GM19240 (cell line): ENCODE measurements around the gene MAD1L1.
"Not testable (repeated sequence)": the region's sequence is repeated elsewhere in the genome, so short reads cannot be mapped to it uniquely, and the experiment has no call there.

Experiments
- DNase-seq: peaks from one replicate; pipeline ENCODE4 v3.0.0; 2011; ENCODE audit warnings: low spot score; ENCODE audit not compliant: insufficient read length

The MAD1L1 gene

DNA sequence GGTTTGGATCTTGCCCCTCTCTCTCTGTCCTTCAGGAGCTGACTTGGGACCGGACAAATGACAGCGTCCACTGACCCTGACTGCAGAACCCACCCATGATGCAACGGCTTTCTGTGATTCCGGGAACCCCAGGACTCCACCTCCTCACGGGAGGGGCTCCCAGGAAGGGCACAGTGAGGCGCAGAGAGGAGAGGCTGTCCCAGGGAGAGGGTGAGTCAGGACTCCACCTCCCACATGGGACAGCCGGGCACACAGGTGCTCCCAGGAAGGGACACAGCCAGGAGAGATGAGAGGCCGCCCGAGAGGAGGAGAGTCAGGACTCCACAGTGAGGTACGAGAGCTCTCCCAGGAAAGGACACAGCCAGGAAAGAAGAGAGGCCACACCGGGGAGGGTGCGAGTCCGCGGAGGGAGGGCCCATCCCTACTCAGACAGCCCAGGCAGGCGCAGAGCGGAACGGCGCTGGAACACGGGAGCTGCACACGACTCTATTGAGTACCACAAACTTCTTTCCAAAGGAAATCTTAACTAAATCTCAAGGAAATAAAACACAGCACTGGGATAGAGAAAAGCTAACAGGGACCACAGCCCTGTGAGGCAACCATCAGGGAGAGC is 162.5 kb downstream of the MAD1L1 start:
- DNase-seq = no peak

DNA sequence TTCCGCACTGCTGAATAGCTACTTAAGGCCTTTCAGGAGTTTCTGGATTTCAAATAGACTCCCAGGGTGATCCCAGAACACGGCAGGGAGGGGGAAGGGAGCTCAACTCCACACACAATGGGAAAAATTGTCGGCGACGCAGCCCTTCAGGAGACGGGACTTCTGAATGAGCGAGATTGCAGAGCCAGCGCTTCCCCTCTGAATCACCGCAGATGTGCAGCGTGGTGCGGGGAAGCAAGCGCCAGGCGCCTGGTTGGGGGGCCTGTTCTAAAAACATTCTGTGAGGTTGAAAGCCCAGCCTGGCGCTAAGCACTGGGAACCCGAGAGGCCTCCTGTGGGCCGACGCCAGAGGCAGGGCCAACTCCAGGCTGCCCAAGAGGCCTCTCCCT is 163.3 kb downstream of the MAD1L1 start:
- no peak for DNase-seq

DNA sequence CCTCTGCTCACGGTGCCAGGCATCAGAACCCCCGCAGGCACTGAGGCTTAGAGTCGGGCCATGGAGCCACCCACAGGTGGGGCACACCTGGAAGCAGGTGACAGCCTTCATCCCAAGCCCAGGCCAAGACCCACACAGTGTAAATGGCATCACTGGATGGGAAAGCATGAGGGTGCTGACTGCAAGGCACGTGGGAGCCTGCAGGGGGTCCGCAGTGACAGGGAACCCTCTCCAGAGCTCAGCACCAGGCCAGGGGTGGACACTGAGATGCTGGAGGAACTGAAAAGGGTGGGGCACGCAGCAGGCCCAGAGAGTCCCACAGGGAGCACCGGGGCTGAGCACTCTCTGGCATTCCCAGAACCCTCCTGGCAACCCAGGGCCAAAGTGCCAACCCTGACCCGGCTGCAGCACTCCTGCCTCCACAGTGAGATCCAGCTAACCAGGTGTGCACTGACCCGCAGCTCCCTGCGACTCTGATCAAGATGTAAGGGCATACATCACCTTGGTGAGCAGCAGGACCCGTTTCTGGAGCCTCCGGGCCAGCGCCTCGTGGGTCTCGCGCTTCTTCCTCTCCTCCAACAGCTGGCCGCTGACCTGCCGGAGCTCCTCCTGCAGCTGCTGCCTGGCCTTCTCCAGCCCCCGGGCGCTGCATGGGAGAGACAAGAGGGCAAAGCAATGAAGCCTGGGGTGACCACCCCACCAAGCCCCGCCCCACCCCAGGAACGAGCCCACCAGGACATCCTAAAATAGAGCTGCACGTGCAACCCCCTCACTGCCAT is 163.9 kb downstream of the MAD1L1 start:
- DNase-seq = no peak

DNA sequence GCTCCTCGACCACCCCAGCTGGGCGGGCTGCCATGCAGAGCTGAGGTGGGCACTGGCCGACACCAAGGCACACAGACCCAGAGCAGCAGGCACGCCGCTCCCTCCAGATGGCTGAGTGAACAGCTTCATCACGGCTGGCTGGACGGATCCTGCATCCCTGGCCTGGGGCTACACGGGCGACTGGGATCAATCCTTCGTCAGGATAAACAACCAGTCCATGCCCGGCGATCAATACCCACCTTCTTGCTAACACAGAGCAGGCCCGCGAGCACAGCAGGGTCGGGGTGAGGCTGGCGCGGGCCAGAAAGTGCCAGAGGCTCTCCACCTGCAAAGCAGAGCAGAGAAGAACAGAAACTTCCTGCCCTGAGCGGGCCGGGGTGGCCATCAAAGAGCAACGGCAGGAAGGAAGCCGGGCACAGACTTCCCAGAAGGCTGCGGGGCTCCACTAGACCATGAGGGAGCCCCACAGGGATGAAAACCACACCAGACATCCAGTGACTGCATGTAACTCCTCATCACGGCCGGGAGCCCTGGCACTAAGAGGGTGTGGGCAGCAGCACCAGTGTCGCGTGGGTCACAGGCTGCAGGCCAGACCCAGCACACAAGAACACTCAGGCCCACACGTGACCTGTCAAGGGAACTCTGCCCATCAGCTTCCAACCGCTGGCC is 166.4 kb downstream of the MAD1L1 start:
- no peak for DNase-seq

DNA sequence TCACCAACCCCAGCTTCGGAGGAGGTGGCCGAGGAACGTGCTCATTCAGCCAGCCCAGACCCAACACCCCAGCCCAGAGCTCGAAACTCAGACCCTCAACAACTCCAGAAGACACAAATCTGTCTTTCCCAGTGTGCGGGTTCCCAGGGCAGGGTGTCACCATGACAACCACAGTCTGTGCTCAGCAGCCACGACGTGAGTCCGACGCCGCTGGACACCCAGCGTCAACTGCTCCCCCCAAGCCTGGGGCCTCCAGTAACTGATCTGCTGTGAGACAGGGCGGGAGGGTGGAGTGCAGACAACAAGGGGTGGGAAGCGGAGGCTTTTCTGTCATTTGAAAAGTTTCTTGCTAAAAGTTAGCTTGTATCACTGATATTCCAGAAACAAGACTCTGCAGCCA is 167.2 kb downstream of the MAD1L1 start:
- DNase-seq = no peak

DNA sequence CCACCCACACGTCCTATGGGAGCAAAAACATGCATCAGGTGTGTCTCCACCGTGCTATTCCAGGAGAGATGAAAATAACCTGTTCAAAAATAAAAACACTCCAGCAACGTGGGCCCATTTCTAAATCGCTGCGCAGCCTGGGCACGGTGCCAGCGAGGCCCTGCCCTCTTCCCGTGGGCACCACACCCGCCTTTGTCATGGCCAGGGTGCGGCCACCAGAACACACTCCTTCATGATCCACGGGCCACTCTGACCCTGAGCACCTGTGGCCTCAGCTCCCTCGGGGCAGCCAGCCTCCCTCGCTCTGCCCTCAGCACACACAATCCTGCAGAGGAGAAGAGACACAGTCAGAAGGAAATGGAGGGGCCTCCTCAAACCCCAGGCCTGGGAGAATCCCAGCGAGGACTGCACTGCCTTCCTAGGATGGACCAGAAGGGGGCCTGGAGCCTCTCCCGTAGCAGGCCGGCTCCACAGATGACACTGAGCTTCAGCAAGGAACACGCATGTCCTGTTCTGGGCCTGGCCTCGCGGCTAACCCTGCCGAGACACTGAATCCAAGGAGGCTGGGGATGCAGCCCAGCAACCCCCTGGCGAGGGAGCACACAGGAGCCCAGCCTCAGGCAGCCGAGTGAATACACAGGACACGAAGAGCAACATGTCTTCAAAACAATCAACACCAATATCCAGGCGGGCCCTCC is 169.0 kb downstream of the MAD1L1 start:
- DNase-seq = no peak

DNA sequence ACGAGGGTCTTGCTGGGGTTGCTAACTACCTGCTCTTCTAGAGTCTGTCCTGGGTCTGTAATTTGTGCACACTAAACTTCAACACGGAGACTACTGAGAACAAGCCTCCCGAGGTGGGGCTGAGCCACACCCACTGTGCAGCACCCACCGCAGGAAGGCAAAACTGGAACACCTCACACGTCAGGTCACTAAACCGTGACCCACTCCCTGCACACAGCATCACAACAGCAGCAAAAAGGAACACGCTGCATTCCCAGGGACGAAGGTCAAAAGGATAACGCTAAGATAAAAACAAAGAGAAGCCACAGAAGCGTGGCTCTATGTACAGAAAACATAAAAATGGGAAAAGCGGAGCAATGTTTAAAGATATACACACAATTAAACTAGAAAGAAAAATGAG is 170.1 kb downstream of the MAD1L1 start:
- no peak for DNase-seq

DNA sequence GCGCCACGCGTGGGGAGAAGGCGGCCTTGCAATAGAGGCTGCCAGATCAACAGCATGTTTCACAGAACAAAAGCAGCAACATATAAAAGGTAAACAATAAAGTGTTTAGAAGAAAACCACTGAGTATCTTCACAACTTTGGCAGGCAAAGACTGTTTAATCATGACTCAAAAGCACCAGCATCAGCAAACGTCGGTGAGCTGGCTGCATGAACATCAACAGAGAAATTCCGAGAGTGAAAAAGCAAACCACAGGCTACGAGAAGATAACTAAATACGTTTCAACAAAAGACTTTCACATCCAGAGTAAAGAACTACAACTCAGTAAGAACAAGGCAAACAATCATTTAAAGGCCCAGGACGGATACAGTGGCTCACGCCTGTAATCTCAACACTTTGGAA is 172.0 kb downstream of the MAD1L1 start:
- DNase-seq = no peak

DNA sequence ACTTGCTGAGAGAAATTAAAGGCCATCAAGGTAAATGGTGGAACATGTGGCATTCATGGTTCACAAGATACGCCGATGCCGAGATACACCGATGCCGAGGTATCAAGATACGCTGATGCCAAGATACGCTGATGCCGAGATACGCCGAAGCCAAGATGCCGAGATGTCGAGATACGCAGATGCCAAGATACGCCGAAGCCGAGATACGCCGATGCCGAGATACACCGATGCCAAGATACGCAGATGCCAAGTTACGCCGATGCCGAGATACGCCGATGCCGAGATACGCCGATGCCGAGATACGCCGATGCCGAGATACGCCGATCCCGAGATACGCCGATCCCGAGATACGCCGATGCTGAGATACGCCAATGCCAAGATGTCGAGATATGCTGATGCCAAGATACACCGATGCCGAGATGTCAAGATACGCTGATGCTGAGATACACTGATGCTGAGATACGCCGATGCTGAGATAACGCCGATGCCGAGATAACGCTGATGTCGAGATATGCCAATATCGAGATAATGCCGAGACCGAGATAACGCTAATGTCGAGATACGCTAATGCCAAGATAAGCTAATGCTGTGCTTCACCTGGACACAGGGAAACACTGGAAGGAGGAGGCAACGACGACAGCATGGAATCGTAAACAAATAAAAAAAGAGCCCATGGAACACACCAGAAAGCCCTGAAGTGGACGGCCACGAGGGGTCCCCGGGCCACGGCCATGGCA is 172.6 kb downstream of the MAD1L1 start:
- DNase-seq = no peak

DNA sequence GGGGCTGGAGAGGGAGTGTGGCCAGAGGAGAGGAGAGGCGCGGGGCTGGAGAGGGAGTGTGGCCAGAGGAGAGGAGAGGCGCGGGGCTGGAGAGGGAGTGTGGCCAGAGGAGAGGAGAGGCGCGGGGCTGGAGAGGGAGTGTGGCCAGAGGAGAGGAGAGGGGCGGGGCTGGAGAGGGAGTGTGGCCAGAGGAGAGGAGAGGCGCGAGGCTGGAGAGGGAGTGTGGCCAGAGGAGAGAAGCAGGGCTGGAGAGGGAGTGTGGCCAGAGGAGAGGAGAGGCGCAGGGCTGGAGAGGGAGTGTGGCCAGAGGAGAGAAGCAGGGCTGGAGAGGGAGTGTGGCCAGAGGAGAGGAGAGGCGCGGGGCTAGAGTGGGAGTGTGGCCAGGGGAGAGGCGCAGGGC is 174.5 kb downstream of the MAD1L1 start:
- not testable (repeated sequence) for DNase-seq

DNA sequence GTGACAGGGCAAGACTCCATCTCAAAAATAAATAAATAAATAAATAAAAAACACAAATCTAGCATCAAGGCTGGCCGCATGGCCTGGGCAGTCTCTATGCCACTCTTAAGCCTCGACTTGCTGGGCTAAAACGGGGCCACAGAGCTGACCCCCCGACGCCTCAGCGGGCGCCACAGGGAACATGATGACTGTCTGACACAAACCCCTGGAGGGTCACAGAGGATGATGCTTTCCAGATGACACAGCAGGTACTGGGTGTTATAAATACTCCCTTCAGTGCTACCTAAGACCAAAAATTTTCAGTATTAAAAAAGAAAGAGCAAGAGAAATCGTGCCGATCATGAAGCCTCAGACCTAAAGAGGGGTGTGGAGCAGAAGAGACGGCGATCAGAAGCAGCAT is 176.8 kb downstream of the MAD1L1 start:
- no peak for DNase-seq

DNA sequence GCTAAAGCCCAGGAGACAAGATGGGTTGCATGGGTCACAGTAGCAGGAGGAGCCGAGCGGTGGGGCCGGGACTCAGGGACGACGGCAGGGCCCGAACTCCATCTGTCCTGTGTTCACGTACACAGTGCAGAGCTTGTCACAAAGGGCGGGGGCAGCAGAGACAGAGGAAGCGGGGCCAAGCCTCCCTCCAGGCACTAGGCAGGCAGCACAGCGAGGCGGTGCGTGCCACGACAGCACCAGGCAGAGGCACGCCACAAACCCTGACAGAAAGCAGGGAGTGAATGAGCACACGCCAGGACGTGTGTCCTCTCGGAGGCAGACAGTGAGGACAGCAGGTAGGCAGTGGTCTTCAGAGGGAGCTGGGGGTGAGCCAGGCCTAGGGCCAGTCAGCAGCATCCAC is 177.8 kb downstream of the MAD1L1 start:
- no peak for DNase-seq

DNA sequence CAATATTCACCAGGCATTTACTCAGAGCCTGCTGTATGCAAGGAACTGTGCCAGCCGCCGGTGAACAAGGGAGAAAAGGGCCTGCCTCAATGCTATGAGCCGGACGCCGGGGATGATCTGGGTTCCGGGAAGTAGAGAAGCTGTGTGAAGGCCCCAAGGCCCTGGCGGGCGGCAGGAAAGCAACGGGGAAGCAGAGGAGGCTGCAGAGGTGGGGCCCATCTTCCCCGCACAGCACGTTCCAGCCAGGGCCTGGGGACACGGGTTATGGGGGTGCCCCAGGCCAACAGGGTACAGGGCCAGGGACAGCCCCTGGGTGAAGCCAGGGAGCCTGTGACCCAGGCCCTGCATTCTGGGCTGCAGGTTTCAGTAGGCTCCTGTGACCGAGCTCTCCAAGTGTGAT is 179.3 kb downstream of the MAD1L1 start:
- DNase-seq = no peak

DNA sequence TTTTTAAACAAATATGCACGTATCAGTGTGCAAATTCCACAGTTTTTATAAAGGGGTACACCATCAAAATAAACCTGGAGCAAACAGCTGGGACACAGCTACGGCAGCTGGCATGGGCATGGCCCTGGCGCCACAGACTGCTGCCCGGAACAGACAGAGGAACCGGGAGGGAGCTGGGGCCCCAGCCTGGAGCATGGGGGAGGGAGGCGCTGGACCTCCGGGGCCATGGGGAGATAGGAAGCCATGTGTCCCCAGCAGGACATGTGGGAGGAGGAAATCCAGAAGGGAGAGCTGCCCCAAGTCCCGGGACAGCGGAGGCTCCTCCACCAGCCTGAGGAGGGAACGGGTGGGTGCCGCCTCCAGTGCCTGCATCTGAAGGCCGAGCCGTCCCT is 180.1 kb downstream of the MAD1L1 start:
- no peak for DNase-seq

DNA sequence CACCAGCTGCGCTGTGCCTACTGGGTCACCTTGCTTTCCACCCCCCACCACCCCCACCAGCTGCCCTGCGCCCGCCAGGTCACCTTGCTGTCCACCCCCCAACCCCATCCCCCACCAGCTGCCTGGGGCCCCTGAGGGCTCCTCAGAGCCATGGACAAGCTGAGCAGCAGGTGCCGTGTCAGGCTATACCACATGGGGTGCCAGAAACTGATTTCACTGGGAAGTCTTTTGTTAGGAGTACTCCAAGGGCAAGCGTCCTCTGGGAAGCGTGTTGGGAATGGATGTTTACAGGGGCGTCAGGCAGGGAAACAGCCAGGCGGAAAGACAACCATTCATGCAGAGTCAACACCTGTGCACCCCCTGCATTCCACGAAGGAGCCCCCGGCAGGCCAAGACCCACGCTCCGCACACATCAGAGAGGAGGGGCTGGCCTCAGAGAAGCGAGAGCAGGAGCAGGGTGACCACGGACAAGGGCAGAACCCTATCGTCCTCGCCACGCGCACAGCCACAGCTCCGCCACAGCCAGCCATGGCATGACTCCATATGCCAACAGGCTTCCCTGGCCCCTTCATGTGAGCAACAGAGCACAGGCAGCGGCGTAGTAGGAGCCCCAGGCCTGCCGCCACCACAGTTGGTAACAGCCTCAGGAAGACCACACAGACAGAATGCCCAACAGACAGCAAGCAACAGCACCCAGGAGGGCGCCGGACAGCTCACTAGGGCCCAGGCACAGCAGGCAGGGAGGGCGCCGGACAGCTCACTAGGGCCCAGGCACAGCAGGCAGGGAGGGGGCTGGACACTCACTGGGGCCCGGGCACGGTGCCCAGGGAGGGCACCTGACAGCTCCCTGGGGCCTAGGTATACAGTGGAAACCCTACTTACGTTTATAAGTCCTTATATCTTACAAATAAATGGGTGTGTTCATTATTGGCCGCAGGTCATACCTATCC is 180.8 kb downstream of the MAD1L1 start:
- no peak for DNase-seq

DNA sequence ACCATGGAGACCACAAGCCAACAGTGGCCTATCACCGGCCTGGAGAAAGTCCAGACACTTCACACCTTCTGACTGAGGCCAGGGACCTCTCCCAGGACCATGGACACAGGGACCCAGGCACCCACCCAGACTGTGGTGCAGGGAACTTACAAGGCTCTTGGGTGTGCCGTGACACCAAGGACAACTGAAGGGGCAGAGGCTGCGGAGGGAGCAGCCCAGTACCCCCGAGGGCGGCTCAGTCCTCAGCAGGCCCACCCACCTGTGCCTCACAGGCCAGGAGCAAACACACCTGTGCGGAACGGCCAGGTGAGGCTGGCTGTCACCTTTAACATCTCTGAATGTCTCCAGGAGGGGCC is 182.3 kb downstream of the MAD1L1 start:
- no peak for DNase-seq

DNA sequence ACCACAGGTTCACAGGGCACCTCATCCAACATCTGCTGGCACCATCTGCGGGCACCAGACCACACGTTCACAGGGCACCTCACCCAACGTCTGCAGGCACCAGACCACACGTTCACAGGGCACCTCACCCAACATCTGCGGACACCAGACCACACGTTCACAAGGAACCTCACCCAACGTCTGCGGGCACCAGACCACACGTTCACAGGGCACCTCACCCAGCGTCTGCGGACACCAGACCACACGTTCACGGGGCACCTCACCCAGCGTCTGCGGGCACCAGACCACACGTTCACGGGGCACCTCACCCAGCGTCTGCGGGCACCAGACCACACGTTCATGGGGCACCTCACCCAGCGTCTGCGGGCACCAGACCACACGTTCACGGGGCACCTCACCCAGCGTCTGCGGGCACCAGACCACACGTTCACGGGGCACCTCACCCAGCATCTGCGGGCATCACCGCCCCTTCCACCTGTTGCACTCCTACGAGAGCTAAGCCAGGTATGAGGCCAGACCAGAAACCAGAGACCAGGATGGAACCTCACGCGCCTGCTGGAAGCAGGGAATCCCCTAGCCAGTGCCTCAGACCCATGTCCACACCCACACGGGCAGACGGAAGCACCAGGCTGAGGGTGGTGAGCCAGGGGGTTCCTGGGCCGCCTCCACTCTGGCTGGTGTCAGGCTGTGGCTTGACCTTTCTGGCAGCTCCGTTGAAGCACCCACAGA is 182.8 kb downstream of the MAD1L1 start:
- DNase-seq = no peak

DNA sequence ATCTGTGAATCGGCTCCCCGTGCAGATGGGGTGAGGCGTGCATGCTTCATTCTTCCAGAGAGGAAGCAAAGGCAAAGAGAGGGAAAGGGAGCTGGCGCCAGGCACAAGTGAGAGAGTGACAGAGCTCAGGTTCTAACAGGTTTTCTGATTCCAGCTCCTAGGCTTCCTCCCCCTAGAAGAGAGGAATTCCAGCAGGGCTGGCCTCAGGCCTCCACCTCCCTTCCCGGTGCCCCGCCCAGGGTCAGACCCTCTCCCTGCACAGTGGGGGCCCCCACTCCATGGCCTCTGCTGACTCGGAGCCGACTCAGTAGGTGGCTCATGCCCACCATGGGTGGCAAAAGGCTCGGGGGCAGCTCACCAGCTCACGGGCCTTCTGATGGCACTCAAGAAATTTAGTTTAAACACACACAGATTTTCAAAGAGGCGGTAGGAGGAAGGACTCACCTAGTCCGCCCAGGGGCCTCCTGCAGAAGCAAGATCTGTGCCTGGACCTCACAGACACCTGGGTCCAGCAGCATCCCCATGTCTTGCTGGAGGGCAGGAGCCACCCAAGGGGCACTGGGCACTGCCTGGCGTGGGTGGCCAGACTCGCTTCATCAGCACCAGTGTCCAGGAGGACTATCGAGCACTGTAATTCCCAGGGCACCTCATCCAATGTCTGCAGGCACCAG is 183.5 kb downstream of the MAD1L1 start:
- no peak for DNase-seq

DNA sequence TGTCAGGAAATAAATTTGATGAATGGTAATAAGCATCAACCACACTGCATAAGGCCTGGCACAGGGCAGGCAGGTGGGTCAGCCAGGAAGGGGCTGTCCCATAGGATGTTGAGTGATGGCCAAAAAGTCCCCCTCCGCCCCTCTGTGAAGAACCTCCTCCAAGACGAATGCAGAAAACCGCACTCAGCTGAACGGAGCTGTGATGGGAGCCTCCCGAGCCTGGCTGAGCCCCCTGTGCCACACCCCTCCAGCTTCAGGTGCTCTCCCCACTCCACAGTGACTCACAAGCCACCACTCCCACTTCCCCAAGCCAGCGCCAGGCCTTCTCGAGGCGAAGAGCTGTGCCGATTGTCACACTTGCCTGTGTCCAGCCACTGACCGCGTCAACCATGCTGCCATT is 184.2 kb downstream of the MAD1L1 start:
- no peak for DNase-seq
